MCF 10A (cell line): ENCODE results near the gene VILL. TPM values are rescaled to one million over a fixed set of nuclear protein-coding genes. Genes with fewer than 3 reads are reported as not detected.

Experiments used
- BruUV-seq: library from RNA; stranded (reverse); fragments of 400-500 nt; replicated peaks from 2 replicates; lab custom pipeline; 2021; lab: Mats Ljungman, UMichigan
- CTCF ChIA-PET: fragments of 300-600 bp; sonication (Branson Sonifier 250); formaldehyde crosslinking; extraction: SDS; loops from one replicate; lab custom pipeline; 2021; ENCODE audit warnings: antibody characterized with exemption, inconsistent platforms; lab: Yijun Ruan, JAX
- POLR2A ChIA-PET: fragments of 300-600, 350-650 bp; sonication (Branson Sonifier 250); formaldehyde crosslinking; extraction: SDS; loops from one replicate; lab custom pipeline; 2020; ENCODE audit warnings: antibody characterized with exemption, inconsistent platforms; lab: Yijun Ruan, JAX
- DNase-seq: peaks from one replicate; pipeline ENCODE4 v3.0.0-alpha.2; 2018; ENCODE audit not compliant: unreplicated experiment
- H3K27ac Mint-ChIP-seq: one replicate; pipeline ENCODE4 v1.8.0; 2022; ENCODE audit warnings: mild to moderate bottlenecking, low read depth, mixed read lengths; ENCODE audit not compliant: unreplicated experiment
- H3K27me3 Mint-ChIP-seq: one replicate; pipeline ENCODE4 v1.8.0; 2022; ENCODE audit warnings: mixed read lengths; ENCODE audit not compliant: insufficient read depth, unreplicated experiment
- H3K36me3 Mint-ChIP-seq: one replicate; pipeline ENCODE4 v1.8.0; 2022; ENCODE audit warnings: mild to moderate bottlenecking, moderate library complexity, mixed read lengths; ENCODE audit not compliant: insufficient read depth, unreplicated experiment
- H3K4me1 Mint-ChIP-seq: one replicate; pipeline ENCODE4 v1.8.0; 2022; ENCODE audit warnings: mixed read lengths; ENCODE audit not compliant: insufficient read depth, unreplicated experiment
- H3K4me3 Mint-ChIP-seq: one replicate; pipeline ENCODE4 v1.8.0; 2022; ENCODE audit warnings: mild to moderate bottlenecking, moderate library complexity, mixed read lengths; ENCODE audit not compliant: unreplicated experiment
- H3K9me3 Mint-ChIP-seq: one replicate; pipeline ENCODE4 v1.8.0; 2022; ENCODE audit warnings: mixed read lengths; ENCODE audit not compliant: unreplicated experiment
- intact Hi-C: fragments of 100-400 bp; cut with micrococcal nuclease; formaldehyde crosslinking; loops from 2 replicates; pipeline ENCODE4 v1.14.1; 2022
- total RNA-seq: library from RNA; stranded (reverse); gene quantifications from 2 replicates; pipeline ENCODE4 v1.2.3, GENCODE V29; 2022
- TF ChIP-seq, protein P1 (sequence below): fragments of 200-600 bp; IDR thresholded peaks from one replicate; pipeline ENCODE4 v1.8.0; 2022; ENCODE audit warnings: antibody characterized with exemption, mild to moderate bottlenecking; ENCODE audit not compliant: unreplicated experiment

The VILL gene
- total RNA-seq, 1 experiment from 2014 or later = not detected

DNA sequence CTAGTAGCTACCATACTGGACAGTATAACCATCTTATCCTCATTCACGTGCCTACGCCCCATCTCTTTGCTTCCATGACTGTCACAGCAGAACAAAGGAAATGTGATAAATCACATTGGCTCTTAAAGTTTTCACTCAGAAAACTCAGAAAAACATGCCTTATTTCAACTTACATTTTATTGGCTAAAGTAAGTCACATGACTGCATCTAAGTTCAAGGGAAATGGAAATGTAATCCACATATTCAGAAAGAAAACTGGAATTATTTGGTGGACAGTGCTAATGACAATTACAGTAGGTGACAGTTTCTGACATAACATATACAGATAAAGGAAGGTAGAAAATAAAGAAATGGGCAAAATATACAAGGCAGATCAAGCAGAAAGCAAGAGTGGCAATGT, 37.4 kb upstream of the VILL start:
- no TSS peak for BruUV-seq
- TF ChIP-seq, protein P1, sequence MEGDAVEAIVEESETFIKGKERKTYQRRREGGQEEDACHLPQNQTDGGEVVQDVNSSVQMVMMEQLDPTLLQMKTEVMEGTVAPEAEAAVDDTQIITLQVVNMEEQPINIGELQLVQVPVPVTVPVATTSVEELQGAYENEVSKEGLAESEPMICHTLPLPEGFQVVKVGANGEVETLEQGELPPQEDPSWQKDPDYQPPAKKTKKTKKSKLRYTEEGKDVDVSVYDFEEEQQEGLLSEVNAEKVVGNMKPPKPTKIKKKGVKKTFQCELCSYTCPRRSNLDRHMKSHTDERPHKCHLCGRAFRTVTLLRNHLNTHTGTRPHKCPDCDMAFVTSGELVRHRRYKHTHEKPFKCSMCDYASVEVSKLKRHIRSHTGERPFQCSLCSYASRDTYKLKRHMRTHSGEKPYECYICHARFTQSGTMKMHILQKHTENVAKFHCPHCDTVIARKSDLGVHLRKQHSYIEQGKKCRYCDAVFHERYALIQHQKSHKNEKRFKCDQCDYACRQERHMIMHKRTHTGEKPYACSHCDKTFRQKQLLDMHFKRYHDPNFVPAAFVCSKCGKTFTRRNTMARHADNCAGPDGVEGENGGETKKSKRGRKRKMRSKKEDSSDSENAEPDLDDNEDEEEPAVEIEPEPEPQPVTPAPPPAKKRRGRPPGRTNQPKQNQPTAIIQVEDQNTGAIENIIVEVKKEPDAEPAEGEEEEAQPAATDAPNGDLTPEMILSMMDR = no peak
- no peaks in the 10 kb centered on the region for H3K27me3 Mint-ChIP-seq
- ChIA-PET CTCF (interaction anchor here (0.6 to 10.3 kb wide), 4 partner anchors 14 to 527 kb away, joined by 3 to 81 read pairs (median 3); no protein-coding TSS in a partner anchor), POLR2A (interaction anchor here (1.6 kb wide), 1 partner anchor 9 kb away, joined by 3 read pairs; no protein-coding TSS in a partner anchor)
- no peaks in the 10 kb centered on the region for H3K4me1 Mint-ChIP-seq
- H3K27ac Mint-ChIP-seq = no peak overlapping the region
- peaks cover 11% of the 10 kb centered on the region for H3K9me3 Mint-ChIP-seq
- intact Hi-C loops = no loop called here
- no peak overlapping the region for H3K4me3 Mint-ChIP-seq
- peaks cover 56% of the 10 kb centered on the region for H3K36me3 Mint-ChIP-seq
- no peak for DNase-seq

DNA sequence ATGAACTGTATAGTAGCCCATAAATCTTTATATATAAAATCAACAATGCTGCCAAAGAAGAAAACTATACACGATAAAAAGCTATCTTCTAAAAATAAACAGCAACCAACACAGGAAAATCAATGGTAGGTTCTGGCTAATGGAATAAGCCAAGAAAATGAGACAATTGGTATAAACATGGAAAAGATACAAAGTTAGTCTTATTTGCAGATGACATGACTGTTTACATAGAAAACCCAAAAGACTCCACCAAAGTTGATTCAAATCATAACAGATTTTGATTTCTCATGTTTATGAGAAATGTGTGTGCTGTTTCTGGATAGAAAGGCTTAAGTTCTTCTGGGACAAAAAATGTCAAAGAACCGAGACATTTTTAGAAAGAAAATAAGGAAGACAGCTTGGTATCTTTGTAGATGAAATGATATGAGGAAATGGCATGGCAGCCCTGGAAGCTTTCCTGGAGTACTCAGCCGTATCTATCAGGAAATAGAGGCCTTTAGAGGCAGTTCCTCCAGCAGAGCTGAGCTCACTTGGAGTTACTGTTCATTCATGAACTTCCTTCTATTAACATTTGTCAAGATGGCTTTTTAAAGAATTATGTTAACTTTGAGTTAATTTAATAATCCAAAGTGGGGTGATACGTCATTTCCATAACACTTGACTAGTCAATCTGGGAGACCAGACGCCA, 36.7 kb upstream of the VILL start:
- intact Hi-C loops = no loop called here
- no TSS peak for BruUV-seq
- H3K27ac Mint-ChIP-seq = no peak overlapping the region
- H3K4me1 Mint-ChIP-seq = no peaks in the 10 kb centered on the region
- ChIA-PET POLR2A (interaction anchor here (1.0 to 1.6 kb wide), 2 partner anchors 9 to 25 kb away, joined by 3 read pairs; no protein-coding TSS in a partner anchor), CTCF (interaction anchor here (0.6 to 10.3 kb wide), 7 partner anchors 14 to 527 kb away, joined by 3 to 81 read pairs (median 3); no protein-coding TSS in a partner anchor)
- H3K4me3 Mint-ChIP-seq = no peak overlapping the region
- H3K36me3 Mint-ChIP-seq = peaks cover 56% of the 10 kb centered on the region
- no peaks in the 10 kb centered on the region for H3K27me3 Mint-ChIP-seq
- DNase-seq = no peak
- H3K9me3 Mint-ChIP-seq = peaks cover 11% of the 10 kb centered on the region
- TF ChIP-seq, protein P1 = no peak

DNA sequence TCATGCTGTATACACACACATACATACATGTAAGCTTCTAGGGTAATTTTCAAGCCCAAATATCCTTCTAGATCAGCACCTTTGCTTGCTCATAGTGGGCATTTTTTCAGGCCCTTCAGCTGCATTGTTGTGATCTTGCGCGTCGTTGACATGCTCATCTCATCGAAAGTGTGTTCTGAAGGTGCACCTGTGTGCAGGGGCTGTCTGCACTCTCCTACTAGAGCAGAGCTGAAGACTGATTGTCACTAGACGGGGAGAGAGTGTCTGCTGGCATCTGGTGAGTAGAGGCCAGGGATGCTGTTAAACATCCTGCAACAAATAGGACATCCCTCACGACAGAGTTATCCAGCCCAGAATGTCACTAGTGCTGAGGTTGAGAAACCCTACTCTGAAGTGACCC, 35.7 kb upstream of the VILL start:
- ChIA-PET CTCF (interaction anchor here (1.4 to 10.3 kb wide), 3 partner anchors 13 to 100 kb away, joined by 4 to 81 read pairs (median 24); no protein-coding TSS in a partner anchor), POLR2A (interaction anchor here (0.7 to 1.6 kb wide), 3 partner anchors 10 to 27 kb away, joined by 3 to 4 read pairs (median 3); no protein-coding TSS in a partner anchor)
- Mint-ChIP-seq H3K36me3 (peaks cover 56% of the 10 kb centered on the region), H3K27ac (no peak overlapping the region), H3K4me1 (no peaks in the 10 kb centered on the region), H3K9me3 (peaks cover 11% of the 10 kb centered on the region), H3K27me3 (no peaks in the 10 kb centered on the region), H3K4me3 (no peak overlapping the region)
- no TSS peak for BruUV-seq
- TF ChIP-seq, protein P1 = no peak
- intact Hi-C loops = no loop called here
- no peak for DNase-seq
